ENCODE measurements around the gene C1GALT1C1L. TPM values are rescaled to one million over a fixed set of nuclear protein-coding genes. Genes with fewer than 3 reads are reported as not detected.
"Not testable (repeated sequence)": the region's sequence is repeated elsewhere in the genome, so short reads cannot be mapped to it uniquely, and the experiment has no call there.

C1GALT1C1L gene
- total RNA-seq, 1 donor from 2014 or later, result not detected

DNA sequence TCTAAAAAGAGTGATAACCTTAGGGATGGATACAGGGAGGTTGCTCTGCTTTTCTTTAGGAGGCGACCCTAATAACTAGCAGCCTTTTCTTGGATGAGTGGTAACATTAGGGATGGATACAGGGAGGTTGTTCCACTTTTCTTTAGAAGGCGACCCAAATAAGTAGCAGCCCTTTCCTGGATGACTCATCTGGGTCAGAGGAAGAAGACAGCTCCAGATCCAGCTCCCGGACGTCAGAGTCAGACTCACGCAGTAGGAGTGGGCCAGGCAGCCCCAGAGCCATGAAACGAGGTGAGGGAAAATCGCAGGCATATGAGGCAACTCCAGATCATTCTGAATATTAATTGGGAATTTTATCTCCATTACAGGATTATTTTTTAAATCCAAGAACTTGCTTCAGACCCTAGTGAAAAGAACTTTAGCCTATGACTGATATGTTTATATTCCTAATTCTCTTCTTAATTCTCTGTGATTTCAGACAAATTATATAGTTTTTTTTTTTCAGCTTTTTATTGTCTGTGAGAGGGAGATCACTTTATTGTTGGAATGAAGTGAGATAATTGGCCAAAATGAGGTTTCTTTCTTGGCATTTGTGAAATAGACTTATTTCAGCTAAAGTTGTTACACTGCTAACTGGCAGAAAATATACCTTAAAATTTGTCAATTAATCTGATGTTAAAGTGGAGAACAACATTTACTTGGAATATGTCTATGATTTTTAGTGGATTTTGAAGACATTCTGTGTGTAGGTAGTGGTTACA, 31.2 kb upstream of the C1GALT1C1L start:
- TF ChIP-seq, protein P1, sequence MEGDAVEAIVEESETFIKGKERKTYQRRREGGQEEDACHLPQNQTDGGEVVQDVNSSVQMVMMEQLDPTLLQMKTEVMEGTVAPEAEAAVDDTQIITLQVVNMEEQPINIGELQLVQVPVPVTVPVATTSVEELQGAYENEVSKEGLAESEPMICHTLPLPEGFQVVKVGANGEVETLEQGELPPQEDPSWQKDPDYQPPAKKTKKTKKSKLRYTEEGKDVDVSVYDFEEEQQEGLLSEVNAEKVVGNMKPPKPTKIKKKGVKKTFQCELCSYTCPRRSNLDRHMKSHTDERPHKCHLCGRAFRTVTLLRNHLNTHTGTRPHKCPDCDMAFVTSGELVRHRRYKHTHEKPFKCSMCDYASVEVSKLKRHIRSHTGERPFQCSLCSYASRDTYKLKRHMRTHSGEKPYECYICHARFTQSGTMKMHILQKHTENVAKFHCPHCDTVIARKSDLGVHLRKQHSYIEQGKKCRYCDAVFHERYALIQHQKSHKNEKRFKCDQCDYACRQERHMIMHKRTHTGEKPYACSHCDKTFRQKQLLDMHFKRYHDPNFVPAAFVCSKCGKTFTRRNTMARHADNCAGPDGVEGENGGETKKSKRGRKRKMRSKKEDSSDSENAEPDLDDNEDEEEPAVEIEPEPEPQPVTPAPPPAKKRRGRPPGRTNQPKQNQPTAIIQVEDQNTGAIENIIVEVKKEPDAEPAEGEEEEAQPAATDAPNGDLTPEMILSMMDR (IDR thresholded peaks at IDR 0.05; ENCODE audit: insufficient read depth, low read length, severe bottlenecking), result no peak
- Histone ChIP-seq H3K27me3 (ENCODE audit: control insufficient read depth, insufficient read depth, low read length) (no peaks in the 10 kb centered on the region), H3K4me3 (ENCODE audit: low read depth, low read length) (no peak overlapping the region), H3K36me3 (ENCODE audit: control insufficient read depth, insufficient read depth, low read length) (no peaks in the 10 kb centered on the region)
- FAIRE-seq (no peak), DNase-seq (ENCODE audit: low read depth) (peak; percentile 25)

DNA sequence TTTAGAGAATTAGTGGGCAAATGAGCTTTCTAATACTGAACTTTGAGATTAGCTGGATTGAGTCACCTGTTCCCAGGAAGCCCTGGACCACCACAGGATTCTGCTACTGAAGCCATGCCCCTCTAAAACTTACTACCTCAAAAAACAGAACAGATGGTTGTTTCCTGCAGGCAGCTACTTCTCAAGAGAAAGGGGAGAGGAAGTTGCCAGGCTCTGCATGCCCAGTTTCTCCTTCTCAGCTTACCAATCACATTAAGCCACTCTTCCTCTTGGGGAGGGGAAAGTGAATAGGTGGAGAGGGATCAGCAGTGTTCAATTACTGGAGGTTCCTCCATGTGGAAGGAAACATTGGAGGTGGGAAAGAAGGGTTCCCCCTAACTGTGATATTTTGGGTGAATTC, 24.9 kb upstream of the C1GALT1C1L start:
- FAIRE-seq, result no peak
- DNase-seq (ENCODE audit: low read depth), result no peak
- Histone ChIP-seq H3K27me3 (ENCODE audit: control insufficient read depth, insufficient read depth, low read length) (no peaks in the 10 kb centered on the region), H3K4me3 (ENCODE audit: low read depth, low read length) (no peak overlapping the region), H3K36me3 (ENCODE audit: control insufficient read depth, insufficient read depth, low read length) (no peaks in the 10 kb centered on the region)
- TF ChIP-seq, protein P1 (IDR thresholded peaks at IDR 0.05; ENCODE audit: insufficient read depth, low read length, severe bottlenecking), result no peak

DNA sequence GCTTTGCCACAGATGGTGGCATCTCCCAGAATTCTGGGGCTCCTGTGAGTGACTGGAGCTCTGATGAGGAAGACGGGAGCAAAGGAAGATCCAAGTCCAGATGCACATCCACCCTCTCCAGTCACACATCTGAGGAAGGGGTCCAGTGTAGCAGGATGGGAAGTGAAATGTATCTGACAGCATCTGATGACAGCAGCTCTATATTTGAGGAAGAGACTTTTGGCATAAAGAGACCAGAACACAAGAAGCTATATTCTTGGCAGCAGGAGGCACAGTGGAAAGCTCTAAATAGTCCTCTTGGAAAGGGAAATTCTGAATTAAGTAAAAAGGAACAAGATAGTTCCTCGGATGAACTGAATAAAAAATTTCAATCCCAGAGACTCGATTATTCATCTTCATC, 23.5 kb upstream of the C1GALT1C1L start:
- H3K27me3 ChIP-seq (ENCODE audit: control insufficient read depth, insufficient read depth, low read length), result no peaks in the 10 kb centered on the region

DNA sequence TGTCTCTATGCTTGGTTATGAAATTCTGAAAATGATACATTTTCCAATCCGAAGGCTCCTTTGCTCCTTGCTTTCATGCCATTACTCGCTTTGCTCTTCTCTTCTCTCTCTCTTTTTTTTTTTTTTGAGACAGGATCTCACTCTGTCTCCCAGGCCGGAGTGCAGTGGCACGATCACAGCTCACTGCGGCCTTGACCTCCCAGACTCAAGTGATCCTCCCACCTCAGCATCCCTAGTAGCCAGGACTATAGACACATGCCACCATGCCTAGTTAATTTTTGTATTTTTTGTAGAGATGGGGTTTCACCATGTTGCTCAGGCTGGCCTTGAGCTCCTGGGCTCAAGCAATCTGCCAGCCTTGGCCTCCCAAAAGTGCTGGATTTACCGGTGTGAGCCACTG, 21.9 kb upstream of the C1GALT1C1L start:
- not testable (repeated sequence) for H3K27me3 ChIP-seq (ENCODE audit: control insufficient read depth, insufficient read depth, low read length); DNase-seq (ENCODE audit: low read depth); H3K36me3 ChIP-seq (ENCODE audit: control insufficient read depth, insufficient read depth, low read length); H3K4me3 ChIP-seq (ENCODE audit: low read depth, low read length); FAIRE-seq

More for the DNA sequence above, 23.5 kb upstream of the C1GALT1C1L start:
- TF ChIP-seq, protein P1 (IDR thresholded peaks at IDR 0.05; ENCODE audit: insufficient read depth, low read length, severe bottlenecking), result no peak
- no peaks in the 10 kb centered on the region for H3K36me3 ChIP-seq (ENCODE audit: control insufficient read depth, insufficient read depth, low read length)
- FAIRE-seq (no peak), DNase-seq (ENCODE audit: low read depth) (no peak)
- H3K4me3 ChIP-seq (ENCODE audit: low read depth, low read length), result no peak overlapping the region

DNA sequence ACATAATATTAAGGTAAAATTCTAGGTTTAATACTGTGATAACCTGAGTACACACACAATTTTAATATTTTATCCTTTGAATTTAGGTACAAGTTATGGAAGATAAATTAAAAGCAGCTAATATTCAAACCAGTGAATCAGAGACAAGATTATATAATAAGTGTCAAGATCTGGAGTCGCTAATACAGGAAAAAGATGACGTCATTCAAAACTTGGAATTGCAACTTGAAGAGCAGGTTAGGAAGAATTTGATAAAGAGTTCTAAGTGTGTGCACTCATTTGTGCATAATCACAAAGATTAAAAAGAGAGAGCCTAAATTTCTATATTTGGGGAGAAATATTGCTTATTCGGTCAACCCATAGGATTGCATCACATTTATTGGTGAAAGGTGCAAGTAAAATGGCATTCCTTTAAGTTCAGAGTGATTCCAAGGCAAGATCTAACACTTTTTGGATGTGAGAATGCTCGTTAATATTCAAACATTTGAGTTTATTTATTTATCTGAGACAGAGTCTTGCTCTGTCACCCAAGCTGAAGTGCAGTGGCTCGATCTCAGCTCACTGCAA, 16.3 kb upstream of the C1GALT1C1L start:
- FAIRE-seq (no peak), DNase-seq (ENCODE audit: low read depth) (peak; percentile 33)
- no peak overlapping the region for H3K4me3 ChIP-seq (ENCODE audit: low read depth, low read length)
- H3K36me3 ChIP-seq (ENCODE audit: control insufficient read depth, insufficient read depth, low read length), result no peaks in the 10 kb centered on the region
- peaks cover 2% of the 10 kb centered on the region for H3K27me3 ChIP-seq (ENCODE audit: control insufficient read depth, insufficient read depth, low read length)
- TF ChIP-seq, protein P1 (IDR thresholded peaks at IDR 0.05; ENCODE audit: insufficient read depth, low read length, severe bottlenecking), result no peak

DNA sequence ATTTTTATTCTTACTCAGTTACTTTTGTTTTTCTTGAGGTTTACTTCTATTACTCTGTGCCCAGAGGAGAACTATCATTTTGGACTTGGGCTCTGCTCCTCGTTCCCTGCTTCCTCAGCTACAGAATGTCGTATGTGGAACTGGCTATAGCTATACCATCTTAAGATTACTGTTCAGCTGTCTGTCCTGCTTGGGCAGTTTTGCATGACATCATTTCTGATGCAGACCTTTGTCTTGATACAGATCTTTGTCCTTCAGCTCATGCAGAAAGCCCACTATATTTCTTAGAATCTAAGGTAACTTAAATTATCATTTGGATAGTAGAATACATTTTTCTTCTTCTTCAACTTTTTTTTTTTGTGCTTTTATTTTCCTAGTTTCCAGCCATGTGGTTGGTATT, 13.8 kb upstream of the C1GALT1C1L start:
- Histone ChIP-seq H3K27me3 (ENCODE audit: control insufficient read depth, insufficient read depth, low read length) (peaks cover 2% of the 10 kb centered on the region), H3K4me3 (ENCODE audit: low read depth, low read length) (no peak overlapping the region), H3K36me3 (ENCODE audit: control insufficient read depth, insufficient read depth, low read length) (no peaks in the 10 kb centered on the region)
- no peak for FAIRE-seq
- DNase-seq (ENCODE audit: low read depth), result peak; percentile 20
- TF ChIP-seq, protein P1 (IDR thresholded peaks at IDR 0.05; ENCODE audit: insufficient read depth, low read length, severe bottlenecking), result no peak

All from bronchial epithelial cell (primary cell).